ENCODE results near the gene PRKAA1. TPM values are rescaled to one million over a fixed set of nuclear protein-coding genes. Genes with fewer than 3 reads are reported as not detected.

The PRKAA1 gene
- polyA plus RNA-seq, 3 donors, result 23.4 to 32.8 (median 29.6) TPM

GRCh38 chr5:40828690-40829661 is 30.8 kb upstream of the PRKAA1 start:
- Histone ChIP-seq H3K4me3 (replicated peaks in 1 of 3; ENCODE audit: low read depth in 2 of 3, low read length in 3 of 3) (no peak overlapping the region), H3K27me3 (ENCODE audit: control insufficient read depth in 2 of 2, insufficient read depth in 2 of 2, low read length in 2 of 2) (no peaks in the 10 kb centered on the region), H3K36me3 (replicated peaks in 1 of 2; ENCODE audit: control insufficient read depth in 1 of 2, insufficient read depth in 2 of 2, low read length in 2 of 2) (peaks cover 75 to 93% of the 10 kb centered on the region in 2 donors), H3K4me1 (ENCODE audit: control insufficient read depth in 1 of 2, insufficient read depth in 2 of 2, low read length in 2 of 2) (peaks cover 10 to 14% of the 10 kb centered on the region in 2 donors), H2AFZ (ENCODE audit: insufficient read depth, low read depth, low read length, poor library complexity, severe bottlenecking) (no peak overlapping the region), H3K4me2 (replicated peaks; ENCODE audit: extremely low read depth, low read length, poor library complexity, severe bottlenecking) (no peak overlapping the region), H4K20me1 (ENCODE audit: insufficient read depth, low read length) (peaks cover 90% of the 10 kb centered on the region), H3K9me3 (replicated peaks in 1 of 2; ENCODE audit: control insufficient read depth in 1 of 2, insufficient read depth in 1 of 2, low read length in 2 of 2) (no peaks in the 10 kb centered on the region), H3K79me2 (ENCODE audit: insufficient read depth, low read length) (peaks cover 41% of the 10 kb centered on the region), H3K27ac (ENCODE audit: low read depth in 1 of 2, low read length in 2 of 2) (peak overlapping the region in 1 of 2 donors; percentile 36), H3K9ac (ENCODE audit: insufficient read depth, low read length, poor library complexity, severe bottlenecking) (no peak overlapping the region)
- WGBS (ENCODE audit: insufficient coverage), result 100% methylated on average over 2 of the region's 3 CpGs
- TF ChIP-seq, protein P1, sequence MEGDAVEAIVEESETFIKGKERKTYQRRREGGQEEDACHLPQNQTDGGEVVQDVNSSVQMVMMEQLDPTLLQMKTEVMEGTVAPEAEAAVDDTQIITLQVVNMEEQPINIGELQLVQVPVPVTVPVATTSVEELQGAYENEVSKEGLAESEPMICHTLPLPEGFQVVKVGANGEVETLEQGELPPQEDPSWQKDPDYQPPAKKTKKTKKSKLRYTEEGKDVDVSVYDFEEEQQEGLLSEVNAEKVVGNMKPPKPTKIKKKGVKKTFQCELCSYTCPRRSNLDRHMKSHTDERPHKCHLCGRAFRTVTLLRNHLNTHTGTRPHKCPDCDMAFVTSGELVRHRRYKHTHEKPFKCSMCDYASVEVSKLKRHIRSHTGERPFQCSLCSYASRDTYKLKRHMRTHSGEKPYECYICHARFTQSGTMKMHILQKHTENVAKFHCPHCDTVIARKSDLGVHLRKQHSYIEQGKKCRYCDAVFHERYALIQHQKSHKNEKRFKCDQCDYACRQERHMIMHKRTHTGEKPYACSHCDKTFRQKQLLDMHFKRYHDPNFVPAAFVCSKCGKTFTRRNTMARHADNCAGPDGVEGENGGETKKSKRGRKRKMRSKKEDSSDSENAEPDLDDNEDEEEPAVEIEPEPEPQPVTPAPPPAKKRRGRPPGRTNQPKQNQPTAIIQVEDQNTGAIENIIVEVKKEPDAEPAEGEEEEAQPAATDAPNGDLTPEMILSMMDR (IDR thresholded peaks at IDR 0.05), result no peak
- H3K9me3 Mint-ChIP-seq, result no peaks in the 10 kb centered on the region
- intact Hi-C loops (cut with micrococcal nuclease), result no loop called here
- no peak for DNase-seq
- no peaks in the 10 kb centered on the region for H3K27me3 Mint-ChIP-seq (ENCODE audit: low read depth in 3 of 3)
- H3K4me1 Mint-ChIP-seq, result peaks cover 27% of the 10 kb centered on the region
- peaks cover 75 to 86% of the 10 kb centered on the region in 2 donors for H3K36me3 Mint-ChIP-seq
- peak overlapping the region in 6 of 7 donors; percentile 5 to 73 (median 36) for H3K27ac Mint-ChIP-seq
- H3K4me3 Mint-ChIP-seq, result no peak overlapping the region

DNA sequence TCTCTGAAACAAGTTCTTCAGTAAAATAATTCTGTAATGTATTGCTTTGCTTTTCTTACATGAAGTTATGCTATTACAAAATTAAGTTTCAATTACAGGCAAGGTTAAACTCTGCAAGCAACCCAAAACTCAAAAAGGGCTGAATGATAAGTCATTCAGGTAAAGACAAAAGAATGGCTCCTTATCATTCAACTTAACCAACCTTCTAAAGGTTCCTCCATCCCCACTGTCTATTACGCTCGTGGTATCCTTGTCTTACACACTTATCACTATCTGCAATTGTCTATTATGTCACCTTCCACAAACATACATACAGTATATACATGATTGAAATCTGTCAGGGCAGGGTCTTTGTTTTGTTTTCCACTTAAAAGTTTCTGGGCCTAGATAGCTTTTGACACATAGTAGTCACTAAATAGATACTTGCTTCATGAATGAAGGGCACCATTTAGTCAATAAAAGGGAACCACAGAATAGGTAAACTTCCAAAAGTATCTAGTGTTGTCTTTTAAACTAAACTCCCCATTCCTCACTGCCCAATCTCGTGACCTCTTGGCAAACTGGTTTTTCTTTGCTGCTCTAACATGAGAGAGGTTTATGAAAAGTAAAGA is 30.0 kb upstream of the PRKAA1 start:
- Mint-ChIP-seq H3K27me3 (ENCODE audit: low read depth in 3 of 3) (no peaks in the 10 kb centered on the region), H3K9me3 (no peaks in the 10 kb centered on the region), H3K4me1 (peaks cover 18% of the 10 kb centered on the region), H3K36me3 (peaks cover 68 to 78% of the 10 kb centered on the region in 2 donors), H3K27ac (peak overlapping the region in 3 of 7 donors; percentile 23 to 73 (median 47)), H3K4me3 (no peak overlapping the region)
- DNase-seq, result no peak
- Histone ChIP-seq H3K4me3 (replicated peaks in 1 of 3; ENCODE audit: low read depth in 2 of 3, low read length in 3 of 3) (no peak overlapping the region), H3K27ac (ENCODE audit: low read depth in 1 of 2, low read length in 2 of 2) (peak overlapping the region in 1 of 2 donors; percentile 3), H4K20me1 (ENCODE audit: insufficient read depth, low read length) (peaks cover 82% of the 10 kb centered on the region), H3K4me1 (ENCODE audit: control insufficient read depth in 1 of 2, insufficient read depth in 2 of 2, low read length in 2 of 2) (peaks cover 1 to 6% of the 10 kb centered on the region in 2 donors), H3K79me2 (ENCODE audit: insufficient read depth, low read length) (peaks cover 32% of the 10 kb centered on the region), H3K9ac (ENCODE audit: insufficient read depth, low read length, poor library complexity, severe bottlenecking) (no peak overlapping the region), H2AFZ (ENCODE audit: insufficient read depth, low read depth, low read length, poor library complexity, severe bottlenecking) (no peak overlapping the region), H3K36me3 (replicated peaks in 1 of 2; ENCODE audit: control insufficient read depth in 1 of 2, insufficient read depth in 2 of 2, low read length in 2 of 2) (peaks cover 68 to 85% of the 10 kb centered on the region in 2 donors), H3K9me3 (replicated peaks in 1 of 2; ENCODE audit: control insufficient read depth in 1 of 2, insufficient read depth in 1 of 2, low read length in 2 of 2) (no peaks in the 10 kb centered on the region), H3K4me2 (replicated peaks; ENCODE audit: extremely low read depth, low read length, poor library complexity, severe bottlenecking) (no peak overlapping the region), H3K27me3 (ENCODE audit: control insufficient read depth in 2 of 2, insufficient read depth in 2 of 2, low read length in 2 of 2) (no peaks in the 10 kb centered on the region)
- TF ChIP-seq, protein P1 (IDR thresholded peaks at IDR 0.05), result no peak
- WGBS (ENCODE audit: insufficient coverage), result no CpG with 5 or more reads among the region's 3 CpGs
- intact Hi-C loops (cut with micrococcal nuclease), result no loop called here

Data from CD14-positive monocyte (primary cell).